ENCODE data around the gene KAT7.
A peak's percentile ranks its signal among the peaks of the same experiment; 100 is the strongest.
"Not testable (repeated sequence)": the region's sequence is repeated elsewhere in the genome, so short reads cannot be mapped to it uniquely, and the experiment has no call there.

KAT7 gene

GRCh38 chr17:49821466-49821865 is 33.0 kb downstream of the KAT7 start:
- no peak for TF ChIP-seq CTCF (IDR thresholded peaks at IDR 0.05)
- Histone ChIP-seq H3K4me3 (ENCODE audit: low read depth, low read length) (no peak overlapping the region), H3K27ac (no peak overlapping the region), H3K36me3 (ENCODE audit: control insufficient read depth, insufficient read depth, low read length) (no peaks in the 10 kb centered on the region), H3K79me2 (peaks cover 21% of the 10 kb centered on the region), H2AFZ (no peak overlapping the region), H3K27me3 (ENCODE audit: control insufficient read depth, insufficient read depth, low read length) (no peaks in the 10 kb centered on the region), H3K4me1 (peaks cover 36% of the 10 kb centered on the region), H3K9me3 (ENCODE audit: control insufficient read depth, low read length) (no peaks in the 10 kb centered on the region), H3K4me2 (ENCODE audit: low read length) (no peak overlapping the region), H3K9ac (no peak overlapping the region)

- H3K9ac ChIP-seq = no peak overlapping the region
- peak overlapping the region; percentile 4 for H3K4me2 ChIP-seq (ENCODE audit: low read length)
- H3K27ac ChIP-seq = no peak overlapping the region
- H3K36me3 ChIP-seq (ENCODE audit: control insufficient read depth, insufficient read depth, low read length) = no peaks in the 10 kb centered on the region
- no peak overlapping the region for H3K4me3 ChIP-seq (ENCODE audit: low read depth, low read length)
- H2AFZ ChIP-seq = no peak overlapping the region
- peaks cover 39% of the 10 kb centered on the region for H3K4me1 ChIP-seq
- no peaks in the 10 kb centered on the region for H3K27me3 ChIP-seq (ENCODE audit: control insufficient read depth, insufficient read depth, low read length)
- H3K79me2 ChIP-seq = peaks cover 21% of the 10 kb centered on the region
- no peaks in the 10 kb centered on the region for H3K9me3 ChIP-seq (ENCODE audit: control insufficient read depth, low read length)
- TF ChIP-seq CTCF (IDR thresholded peaks at IDR 0.05) = no peak
Measured at GRCh38 chr17:49821916-49822315, 33.4 kb downstream of the KAT7 start.

DNA sequence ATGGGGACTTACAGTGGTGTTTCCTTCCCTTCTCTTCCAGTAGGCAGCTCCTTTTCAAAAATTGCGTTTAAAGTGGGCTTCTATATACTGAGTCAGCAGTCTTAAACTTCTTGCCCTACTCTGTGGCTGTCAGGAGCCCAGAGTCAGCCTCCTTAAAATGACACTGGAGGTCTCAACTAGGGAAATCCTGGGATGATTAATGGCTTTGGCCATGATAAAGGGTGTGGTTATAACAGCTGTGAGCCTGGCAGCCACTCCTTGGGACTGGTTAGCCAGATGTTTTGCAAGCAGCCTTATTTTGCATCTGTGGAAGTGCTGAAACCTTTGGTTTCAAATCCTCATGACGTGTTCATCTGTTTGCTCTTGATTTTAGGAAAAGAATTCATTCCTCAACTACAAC is 34.3 kb downstream of the KAT7 start:
- Histone ChIP-seq H3K4me3 (ENCODE audit: low read depth, low read length) (no peak overlapping the region), H3K36me3 (ENCODE audit: control insufficient read depth, insufficient read depth, low read length) (no peaks in the 10 kb centered on the region), H3K79me2 (peaks cover 20% of the 10 kb centered on the region), H3K4me1 (peaks cover 39% of the 10 kb centered on the region), H3K9me3 (ENCODE audit: control insufficient read depth, low read length) (no peaks in the 10 kb centered on the region), H3K27ac (no peak overlapping the region), H3K27me3 (ENCODE audit: control insufficient read depth, insufficient read depth, low read length) (no peaks in the 10 kb centered on the region), H3K9ac (no peak overlapping the region), H3K4me2 (ENCODE audit: low read length) (no peak overlapping the region), H2AFZ (no peak overlapping the region)
- TF ChIP-seq CTCF (IDR thresholded peaks at IDR 0.05) = no peak

DNA sequence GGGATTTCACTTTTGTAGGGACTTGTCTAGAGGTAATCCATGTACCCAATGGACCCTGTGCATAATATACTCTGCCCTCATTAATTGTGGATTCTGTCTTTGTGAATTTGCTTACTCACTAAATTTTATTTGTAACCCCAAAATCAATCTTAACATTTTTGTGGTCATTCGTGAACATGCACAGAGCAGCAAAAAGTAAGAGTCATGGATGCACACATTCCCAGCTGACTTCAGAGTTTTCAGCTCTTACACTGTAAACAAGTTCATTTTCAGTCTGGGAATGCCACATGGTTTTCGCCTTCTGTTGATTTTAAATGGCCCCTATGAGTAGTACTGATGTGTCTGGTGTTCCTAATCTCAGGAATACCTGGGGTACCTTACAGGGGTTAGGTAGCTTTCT is 35.1 kb downstream of the KAT7 start:
- Histone ChIP-seq H3K27me3 (ENCODE audit: control insufficient read depth, insufficient read depth, low read length) (no peaks in the 10 kb centered on the region), H3K79me2 (peaks cover 12% of the 10 kb centered on the region), H2AFZ (no peak overlapping the region), H3K4me2 (ENCODE audit: low read length) (no peak overlapping the region), H3K27ac (no peak overlapping the region), H3K9ac (no peak overlapping the region), H3K36me3 (ENCODE audit: control insufficient read depth, insufficient read depth, low read length) (no peaks in the 10 kb centered on the region), H3K4me3 (ENCODE audit: low read depth, low read length) (no peak overlapping the region), H3K9me3 (ENCODE audit: control insufficient read depth, low read length) (no peaks in the 10 kb centered on the region), H3K4me1 (peaks cover 39% of the 10 kb centered on the region)
- TF ChIP-seq CTCF (IDR thresholded peaks at IDR 0.05) = no peak

DNA sequence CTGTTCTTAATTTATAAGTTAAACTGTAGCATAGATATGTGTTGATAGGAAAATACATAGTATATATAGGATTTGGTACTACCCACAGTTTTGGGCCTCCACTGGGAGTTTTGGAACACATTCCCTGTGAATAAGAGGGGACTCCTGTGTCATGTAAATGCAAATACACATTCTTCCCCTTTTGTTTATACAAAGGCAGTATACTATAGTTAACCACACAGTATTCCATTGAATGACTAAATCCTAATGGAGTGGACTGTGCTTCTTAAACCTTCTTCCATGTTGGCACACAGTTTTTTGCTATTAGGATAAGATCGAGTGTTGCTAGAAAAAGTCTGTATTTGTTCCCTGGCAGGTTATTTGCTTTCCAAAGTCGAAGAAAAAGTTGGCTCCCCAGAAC is 37.2 kb downstream of the KAT7 start:
- Histone ChIP-seq H3K27ac (peak overlapping the region; percentile 34), H3K4me1 (peaks cover 42% of the 10 kb centered on the region), H3K36me3 (ENCODE audit: control insufficient read depth, insufficient read depth, low read length) (no peaks in the 10 kb centered on the region), H3K9ac (no peak overlapping the region), H3K79me2 (peaks cover 6% of the 10 kb centered on the region), H3K4me3 (ENCODE audit: low read depth, low read length) (no peak overlapping the region), H3K4me2 (ENCODE audit: low read length) (no peak overlapping the region), H3K9me3 (ENCODE audit: control insufficient read depth, low read length) (no peaks in the 10 kb centered on the region), H3K27me3 (ENCODE audit: control insufficient read depth, insufficient read depth, low read length) (no peaks in the 10 kb centered on the region), H2AFZ (no peak overlapping the region)
- no peak for TF ChIP-seq CTCF (IDR thresholded peaks at IDR 0.05)

- H3K27ac ChIP-seq; H2AFZ ChIP-seq; H3K4me2 ChIP-seq (ENCODE audit: low read length); H3K79me2 ChIP-seq; H3K9me3 ChIP-seq (ENCODE audit: control insufficient read depth, low read length); H3K4me3 ChIP-seq (ENCODE audit: low read depth, low read length); H3K9ac ChIP-seq; H3K36me3 ChIP-seq (ENCODE audit: control insufficient read depth, insufficient read depth, low read length); H3K27me3 ChIP-seq (ENCODE audit: control insufficient read depth, insufficient read depth, low read length): not testable (repeated sequence)
- H3K4me1 ChIP-seq = peaks cover 21% of the 10 kb centered on the region
Measured at GRCh38 chr17:49828325-49828724, 39.8 kb downstream of the KAT7 start.
